Measurements from ENCODE around the gene EMC10.

DNA sequence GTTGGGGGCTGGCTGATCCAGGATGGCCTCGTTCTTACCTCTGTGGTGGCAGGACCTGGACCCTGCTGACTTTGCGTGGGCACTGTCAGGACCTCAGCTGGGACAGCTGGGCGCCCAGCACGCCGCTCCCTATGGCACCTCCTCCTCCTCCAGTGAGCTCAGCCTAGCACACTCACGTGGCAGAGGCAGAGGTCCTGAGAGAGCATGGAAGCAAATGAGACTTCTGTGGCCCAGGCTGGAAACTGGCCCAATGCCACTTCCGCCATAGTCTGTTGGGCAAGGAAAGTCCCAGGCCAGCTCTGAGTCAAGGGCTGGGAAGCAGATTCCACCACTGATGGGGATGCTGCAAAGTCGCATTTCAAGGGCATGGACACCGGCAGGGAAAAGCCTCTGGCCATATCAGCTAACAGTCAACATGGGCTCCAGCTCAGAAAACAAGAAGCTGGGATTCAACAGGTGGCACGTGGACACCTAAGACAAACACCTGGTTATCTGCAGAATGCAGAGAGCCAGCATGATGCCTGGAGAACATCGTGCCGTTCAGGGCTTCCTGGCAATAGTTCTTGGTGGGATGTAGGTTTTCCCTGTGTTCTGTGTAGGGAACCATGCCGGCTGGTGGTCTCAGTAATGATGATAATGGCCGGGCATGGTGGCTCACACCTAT is 26.9 kb upstream of the EMC10 start:
- TF ChIP-seq CTCF (conservative IDR thresholded peaks at IDR 0.05) (no peak), ZFX (IDR thresholded peaks at IDR 0.05) (no peak)
